ENCODE results near the gene MRPS16. TPM values are rescaled to one million over a fixed set of nuclear protein-coding genes. Genes with fewer than 3 reads are reported as not detected.

The MRPS16 gene
- total RNA-seq, 1 donor from 2014 or later: 78.6 TPM

- peaks cover 6% of the 10 kb centered on the region for H3K9me3 Mint-ChIP-seq (ENCODE audit: unreplicated experiment)
- H3K27me3 Mint-ChIP-seq (ENCODE audit: unreplicated experiment): no peaks in the 10 kb centered on the region
- no peak for TF ChIP-seq CTCF (IDR thresholded peaks at IDR 0.05; ENCODE audit: unreplicated experiment)
- no peak for DNase-seq (ENCODE audit: low spot score)
- H3K4me3 Mint-ChIP-seq (ENCODE audit: unreplicated experiment): no peak overlapping the region
- no peak overlapping the region for H3K27ac Mint-ChIP-seq (ENCODE audit: unreplicated experiment)
- H3K4me1 Mint-ChIP-seq (ENCODE audit: unreplicated experiment): no peaks in the 10 kb centered on the region
- H3K36me3 Mint-ChIP-seq (ENCODE audit: low read depth, unreplicated experiment): peaks cover 25% of the 10 kb centered on the region
Observed at GRCh38 chr10:73210395-73211105, 41.9 kb downstream of the MRPS16 start.

- no peak for DNase-seq (ENCODE audit: low spot score)
- H3K9me3 Mint-ChIP-seq (ENCODE audit: unreplicated experiment): peaks cover 6% of the 10 kb centered on the region
- H3K4me1 Mint-ChIP-seq (ENCODE audit: unreplicated experiment): no peaks in the 10 kb centered on the region
- no peak for TF ChIP-seq CTCF (IDR thresholded peaks at IDR 0.05; ENCODE audit: unreplicated experiment)
- H3K27me3 Mint-ChIP-seq (ENCODE audit: unreplicated experiment): peaks cover 3% of the 10 kb centered on the region
- no peak overlapping the region for H3K27ac Mint-ChIP-seq (ENCODE audit: unreplicated experiment)
- no peak overlapping the region for H3K4me3 Mint-ChIP-seq (ENCODE audit: unreplicated experiment)
- peaks cover 30% of the 10 kb centered on the region for H3K36me3 Mint-ChIP-seq (ENCODE audit: low read depth, unreplicated experiment)
Observed at GRCh38 chr10:73209705-73210104, 42.7 kb downstream of the MRPS16 start.

GRCh38 chr10:73207883-73208282 lies 44.6 kb downstream of the MRPS16 start:
- Mint-ChIP-seq H3K27ac (ENCODE audit: unreplicated experiment) (no peak overlapping the region), H3K27me3 (ENCODE audit: unreplicated experiment) (peaks cover 3% of the 10 kb centered on the region), H3K4me1 (ENCODE audit: unreplicated experiment) (no peaks in the 10 kb centered on the region), H3K36me3 (ENCODE audit: low read depth, unreplicated experiment) (peaks cover 42% of the 10 kb centered on the region), H3K4me3 (ENCODE audit: unreplicated experiment) (peak overlapping the region; percentile 2), H3K9me3 (ENCODE audit: unreplicated experiment) (peaks cover 6% of the 10 kb centered on the region)
- no peak for TF ChIP-seq CTCF (IDR thresholded peaks at IDR 0.05; ENCODE audit: unreplicated experiment)
- DNase-seq (ENCODE audit: low spot score): no peak

- peaks cover 6% of the 10 kb centered on the region for H3K9me3 Mint-ChIP-seq (ENCODE audit: unreplicated experiment)
- peaks cover 42% of the 10 kb centered on the region for H3K36me3 Mint-ChIP-seq (ENCODE audit: low read depth, unreplicated experiment)
- H3K27me3 Mint-ChIP-seq (ENCODE audit: unreplicated experiment): peaks cover 3% of the 10 kb centered on the region
- no peak overlapping the region for H3K4me3 Mint-ChIP-seq (ENCODE audit: unreplicated experiment)
- no peaks in the 10 kb centered on the region for H3K4me1 Mint-ChIP-seq (ENCODE audit: unreplicated experiment)
- no peak for TF ChIP-seq CTCF (IDR thresholded peaks at IDR 0.05; ENCODE audit: unreplicated experiment)
- H3K27ac Mint-ChIP-seq (ENCODE audit: unreplicated experiment): no peak overlapping the region
- no peak for DNase-seq (ENCODE audit: low spot score)
Observed at GRCh38 chr10:73206385-73206784, 46.1 kb downstream of the MRPS16 start.

GRCh38 chr10:73205890-73206289 lies 46.6 kb downstream of the MRPS16 start:
- H3K27me3 Mint-ChIP-seq (ENCODE audit: unreplicated experiment): peaks cover 3% of the 10 kb centered on the region
- H3K4me3 Mint-ChIP-seq (ENCODE audit: unreplicated experiment): peak overlapping the region; percentile 29
- H3K36me3 Mint-ChIP-seq (ENCODE audit: low read depth, unreplicated experiment): peaks cover 42% of the 10 kb centered on the region
- no peaks in the 10 kb centered on the region for H3K4me1 Mint-ChIP-seq (ENCODE audit: unreplicated experiment)
- DNase-seq (ENCODE audit: low spot score): no peak
- no peak for TF ChIP-seq CTCF (IDR thresholded peaks at IDR 0.05; ENCODE audit: unreplicated experiment)
- no peak overlapping the region for H3K27ac Mint-ChIP-seq (ENCODE audit: unreplicated experiment)
- peaks cover 6% of the 10 kb centered on the region for H3K9me3 Mint-ChIP-seq (ENCODE audit: unreplicated experiment)

All from endothelial cell (in vitro differentiated cells).